ENCODE data around the gene DLEU7. TPM values are rescaled to one million over a fixed set of nuclear protein-coding genes. Genes with fewer than 3 reads are reported as not detected.

The DLEU7 gene
- total RNA-seq, 1 experiment from 2014 or later, result 1.5 TPM

GRCh38 chr13:50864492-50864891 is 21.0 kb upstream of the DLEU7 start:
- Histone ChIP-seq H3K27ac (ENCODE audit: insufficient read length, low read depth, low read length) (no peak overlapping the region), H3K18ac (ENCODE audit: insufficient read length, low read depth, low read length) (no peak overlapping the region), H3T11ph (ENCODE audit: low read length) (no peak overlapping the region), H2AFZ (ENCODE audit: low read length) (no peak overlapping the region), H4K20me1 (ENCODE audit: control insufficient read depth, insufficient read depth, insufficient read length) (no peaks in the 10 kb centered on the region), H3K79me2 (ENCODE audit: insufficient read depth, low read length) (no peaks in the 10 kb centered on the region), H3K23ac (ENCODE audit: insufficient read length, low read depth, low read length) (no peak overlapping the region), H2BK20ac (ENCODE audit: low read depth, low read length, poor library complexity, severe bottlenecking) (no peak overlapping the region), H3K4me1 (ENCODE audit: insufficient read depth, low read length) (no peaks in the 10 kb centered on the region), H4K91ac (ENCODE audit: insufficient read length, low read depth, low read length) (no peak overlapping the region), H4K5ac (ENCODE audit: insufficient read length, low read depth, low read length) (no peak overlapping the region), H3K4me2 (ENCODE audit: insufficient read depth, insufficient read length, low read length) (no peak overlapping the region), H2AK5ac (ENCODE audit: insufficient read length, low read length) (no peak overlapping the region), H2BK12ac (ENCODE audit: insufficient read length, low read depth, low read length) (no peak overlapping the region), H4K8ac (replicated peaks; ENCODE audit: insufficient read length, low read depth, low read length) (no peak overlapping the region), H3K27me3 (ENCODE audit: insufficient read depth, low read length) (no peaks in the 10 kb centered on the region), H3K14ac (ENCODE audit: insufficient read depth, low read length) (no peak overlapping the region), H3K79me1 (ENCODE audit: insufficient read depth, low read depth, low read length, poor library complexity, severe bottlenecking) (no peaks in the 10 kb centered on the region), H3K4ac (ENCODE audit: low read depth, low read length) (no peak overlapping the region), H3K23me2 (ENCODE audit: insufficient read length, low read depth, low read length, poor library complexity, severe bottlenecking) (no peaks in the 10 kb centered on the region), H3K56ac (ENCODE audit: insufficient read length, low read depth, low read length) (no peak overlapping the region), H3K9ac (ENCODE audit: extremely low read depth, insufficient read length, low read length) (no peak overlapping the region), H2BK120ac (ENCODE audit: low read depth, low read length, poor library complexity, severe bottlenecking) (no peak overlapping the region), H2BK5ac (ENCODE audit: insufficient read length, low read length) (no peak overlapping the region), H2BK15ac (ENCODE audit: low read depth, low read length) (no peak overlapping the region), H3K9me3 (ENCODE audit: control insufficient read depth, low read depth, low read length) (no peaks in the 10 kb centered on the region)
- WGBS (ENCODE audit: extremely low coverage, insufficient read length, low lambda C conversion rate), result no CpG with 5 or more reads among the region's 1 CpG
- no peak for TF ChIP-seq CTCF (conservative IDR thresholded peaks at IDR 0.05)
- DNase-seq, result no peak
- Mint-ChIP-seq H3K4me3 (no peak overlapping the region), H3K9me3 (peaks cover 17 to 21% of the 10 kb centered on the region in 2 experiments), H3K27me3 (ENCODE audit: low read depth) (peaks cover 6% of the 10 kb centered on the region; the same call in 1 of the 2 replicates), H3K4me1 (peaks cover 4 to 6% of the 10 kb centered on the region in 2 experiments; a peak in 3 of 4 replicates), H3K27ac (no peak overlapping the region), H3K36me3 (ENCODE audit: insufficient read depth in 1 of 3, low read depth in 3 of 3) (peaks cover 0 to 6% (median 3%) of the 10 kb centered on the region in 3 experiments; a peak in 3 of 7 replicates)

All from H9 (cell line).